Small intestine (tissue), 7 donors: ENCODE measurements around the gene MCF2. TPM values are rescaled to one million over a fixed set of nuclear protein-coding genes. Genes with fewer than 3 reads are reported as not detected.
A peak's percentile ranks its signal among the peaks of the same experiment; 100 is the strongest.

Experiments used
- DNase-seq, 2 donors: peaks; one replicate each; pipeline versions ENCODE4 v3.0.0 to v3.0.0-alpha.2; 2013
- FAIRE-seq: peaks from 2 replicates; lab custom pipeline; 2012; peaks lifted over from hg19 to GRCh38; lab: Jason Lieb, UNC
- H3K27ac ChIP-seq, 3 donors: one replicate each; pipeline ENCODE4 v1.5.1; 2013; ENCODE audit warnings: low read length in 2 of 3, mild to moderate bottlenecking in 2 of 3, control low read depth in 1 of 3, inconsistent platforms in 1 of 3, low read depth in 1 of 3, moderate library complexity in 1 of 3
- H3K27me3 ChIP-seq, 3 donors: one replicate each; pipeline ENCODE4 v1.6.1; 2013; ENCODE audit warnings: low read length in 3 of 3, inconsistent platforms in 1 of 3; ENCODE audit not compliant: control insufficient read depth in 3 of 3, insufficient read depth in 3 of 3
- H3K36me3 ChIP-seq, 3 donors: one replicate each; pipeline ENCODE4 v1.6.1; 2013; ENCODE audit warnings: low read length in 3 of 3, inconsistent platforms in 1 of 3, low read depth in 1 of 3, mild to moderate bottlenecking in 1 of 3, moderate library complexity in 1 of 3; ENCODE audit not compliant: control insufficient read depth in 3 of 3, insufficient read depth in 2 of 3
- H3K4me1 ChIP-seq, 3 donors: one replicate each; pipeline ENCODE4 v1.6.1; 2013; ENCODE audit warnings: low read length in 2 of 3, inconsistent platforms in 1 of 3, low read depth in 1 of 3, mild to moderate bottlenecking in 1 of 3, moderate library complexity in 1 of 3; ENCODE audit not compliant: control insufficient read depth in 3 of 3, insufficient read depth in 2 of 3
- H3K4me3 ChIP-seq, 3 donors: one replicate each; pipeline ENCODE4 v1.5.1; 2013; ENCODE audit warnings: low read length in 3 of 3, control low read depth in 1 of 3, inconsistent platforms in 1 of 3, low read depth in 1 of 3, mild to moderate bottlenecking in 1 of 3, moderate library complexity in 1 of 3
- H3K9me3 ChIP-seq, 2 donors: one replicate each; pipeline ENCODE4 v1.6.1; 2013; ENCODE audit warnings: low read depth in 1 of 2, low read length in 1 of 2; ENCODE audit not compliant: control insufficient read depth in 2 of 2, insufficient read depth in 1 of 2
- WGBS, 3 donors: extraction: QIAGEN DNeasy Blood & Tissue Kit; methylation state at CpG; one replicate each; pipeline ENCODE4 v1.1.7; 2013; 5-methylcytosine and 5-hydroxymethylcytosine counted together
- polyA plus RNA-seq, 4 donors: library from polyadenylated mRNA; stranded (reverse) in 3 of 4; unstranded in 1 of 4; fragments of 200-250 nt in 3 of 4; fragments of 120-200 nt in 1 of 4; gene quantifications; one replicate each; pipeline versions ENCODE4 v1.2.1 to v1.2.3, GENCODE V29; 2013
- donor health status: healthy with polysubstance abuse.
- donor health status: control.
- donor health status: control.
- donor health status: Bipolar disorder and iron deficiency.
- donor health status: healthy.

MCF2 gene
- polyA plus RNA-seq, 4 donors, result 0.06 to 0.21 TPM; not detected in 2

DNA sequence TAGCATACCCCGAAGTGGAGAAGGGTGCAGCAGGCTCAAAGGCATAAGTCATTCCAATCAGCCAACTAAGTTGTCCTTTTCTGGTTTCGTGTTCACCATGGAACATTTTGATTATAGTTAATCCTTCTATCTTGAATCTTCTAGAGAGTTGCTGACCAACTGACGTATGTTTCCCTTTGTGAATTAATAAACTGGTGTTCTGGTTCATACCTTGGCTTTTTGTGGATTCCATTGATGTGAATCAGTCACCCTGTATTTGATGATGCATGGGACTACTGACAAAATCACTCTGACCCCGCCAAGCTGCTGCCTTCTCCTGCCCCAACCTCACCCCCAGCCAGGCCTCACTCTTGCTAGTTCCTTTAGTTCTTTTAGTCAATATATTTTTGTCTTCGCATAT lies 144.7 kb downstream of the MCF2 start:
- no peak for FAIRE-seq
- no peaks in the 10 kb centered on the region for H3K4me1 ChIP-seq
- H3K27me3 ChIP-seq, result no peaks in the 10 kb centered on the region
- no peak for DNase-seq
- H3K4me3 ChIP-seq, result no peak overlapping the region
- 70 to 84% (median 76%) methylated on average over 5 of the region's 5 CpGs for WGBS, 3 donors
- no peaks in the 10 kb centered on the region for H3K36me3 ChIP-seq
- no peaks in the 10 kb centered on the region for H3K9me3 ChIP-seq
- no peak overlapping the region for H3K27ac ChIP-seq

DNA sequence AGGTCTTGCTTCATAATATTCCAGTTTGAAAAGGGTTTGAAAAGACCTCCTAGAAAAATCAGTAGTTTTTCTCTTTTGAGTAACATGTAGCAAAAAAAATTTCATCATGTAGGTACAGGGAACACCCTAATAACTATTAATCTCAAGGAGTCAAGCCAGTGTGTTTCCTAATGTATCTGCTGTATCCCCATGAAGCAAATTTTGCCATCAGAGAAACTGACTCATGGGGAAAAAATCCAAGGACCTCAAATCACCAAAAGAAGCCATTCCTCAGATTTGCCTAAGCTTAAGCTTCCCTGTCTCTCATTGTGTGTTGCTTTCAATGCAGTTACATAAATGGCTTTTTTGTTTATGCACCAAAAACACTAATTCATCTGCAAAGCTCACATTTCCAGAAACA lies 147.7 kb downstream of the MCF2 start:
- Histone ChIP-seq H3K4me1 (no peaks in the 10 kb centered on the region), H3K27ac (no peak overlapping the region), H3K36me3 (no peaks in the 10 kb centered on the region), H3K27me3 (no peaks in the 10 kb centered on the region), H3K4me3 (no peak overlapping the region), H3K9me3 (no peaks in the 10 kb centered on the region)
- no peak for DNase-seq
- no peak for FAIRE-seq

GRCh38 chrX:139559383-139560042 lies 148.5 kb downstream of the MCF2 start:
- 29 to 36% (median 30%) methylated on average over 9 of the region's 9 CpGs for WGBS, 3 donors
- Histone ChIP-seq H3K27ac (no peak overlapping the region), H3K27me3 (no peaks in the 10 kb centered on the region), H3K4me1 (no peaks in the 10 kb centered on the region), H3K9me3 (no peaks in the 10 kb centered on the region), H3K4me3 (no peak overlapping the region), H3K36me3 (no peaks in the 10 kb centered on the region)
- DNase-seq, result peak; percentile 39 to 40
- FAIRE-seq, result no peak

GRCh38 chrX:139554991-139555675 lies 152.8 kb downstream of the MCF2 start:
- Histone ChIP-seq H3K4me3 (no peak overlapping the region), H3K27me3 (no peaks in the 10 kb centered on the region), H3K9me3 (no peaks in the 10 kb centered on the region), H3K36me3 (no peaks in the 10 kb centered on the region), H3K4me1 (no peaks in the 10 kb centered on the region), H3K27ac (no peak overlapping the region)
- WGBS, 3 donors, result 63 to 78% (median 64%) methylated on average over 24 to 26 of the region's 26 CpGs
- DNase-seq, result no peak
- FAIRE-seq, result no peak

- Histone ChIP-seq H3K27ac (no peak overlapping the region), H3K36me3 (no peaks in the 10 kb centered on the region), H3K4me1 (no peaks in the 10 kb centered on the region), H3K9me3 (no peaks in the 10 kb centered on the region), H3K4me3 (no peak overlapping the region), H3K27me3 (no peaks in the 10 kb centered on the region)
- FAIRE-seq (no peak), DNase-seq (no peak)
These were observed 153.6 kb downstream of the MCF2 start for GRCh38 chrX:139554376-139554775.

DNA sequence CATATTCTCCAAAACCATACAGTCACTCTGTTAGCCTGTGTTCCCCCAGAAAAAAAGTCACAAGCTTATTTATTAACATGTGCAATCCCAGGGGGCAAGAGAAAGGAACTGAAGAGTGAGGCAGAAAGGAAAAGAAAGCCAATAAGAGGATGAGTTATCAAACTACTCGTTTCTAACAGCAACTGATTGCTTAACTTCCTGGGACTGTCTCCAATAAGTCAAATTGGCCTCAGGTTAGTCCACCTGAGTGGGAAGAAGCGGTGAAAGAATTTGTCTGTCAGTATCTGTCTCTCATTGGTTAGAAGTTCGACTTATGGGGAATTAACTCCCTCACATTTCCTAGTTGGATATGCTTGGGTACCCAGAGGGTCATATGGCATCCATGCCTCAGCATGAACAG lies 163.4 kb downstream of the MCF2 start:
- Histone ChIP-seq H3K27ac (no peak overlapping the region), H3K4me1 (no peaks in the 10 kb centered on the region), H3K27me3 (no peaks in the 10 kb centered on the region), H3K36me3 (no peaks in the 10 kb centered on the region), H3K4me3 (no peak overlapping the region), H3K9me3 (no peaks in the 10 kb centered on the region)
- FAIRE-seq, result no peak
- WGBS, 3 donors, result 47 to 76% (median 51%) methylated on average over 3 of the region's 3 CpGs
- no peak for DNase-seq

DNA sequence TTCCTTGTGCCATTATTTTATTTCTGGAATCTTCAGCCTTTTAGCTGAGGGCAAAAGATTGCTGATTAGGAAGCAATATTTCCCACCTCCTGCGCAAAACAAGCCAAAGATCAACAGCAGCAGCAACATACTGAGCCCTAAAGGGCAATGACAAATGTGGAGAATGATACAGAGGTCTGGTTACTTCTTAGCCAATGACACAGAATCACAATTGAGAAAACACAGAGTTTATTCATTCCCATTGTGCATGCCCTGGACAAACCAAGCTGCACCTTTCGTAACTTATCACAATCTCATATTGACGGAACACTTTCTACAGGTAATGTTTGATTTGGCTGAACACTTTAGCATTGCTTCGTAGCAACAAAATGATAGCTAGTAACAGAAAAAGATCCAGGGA lies 164.0 kb downstream of the MCF2 start:
- Histone ChIP-seq H3K9me3 (no peaks in the 10 kb centered on the region), H3K36me3 (no peaks in the 10 kb centered on the region), H3K27me3 (no peaks in the 10 kb centered on the region), H3K4me3 (no peak overlapping the region), H3K4me1 (no peaks in the 10 kb centered on the region), H3K27ac (no peak overlapping the region)
- 35 to 73% (median 47%) methylated on average over 4 of the region's 4 CpGs for WGBS, 3 donors
- FAIRE-seq, result no peak
- DNase-seq, result no peak

DNA sequence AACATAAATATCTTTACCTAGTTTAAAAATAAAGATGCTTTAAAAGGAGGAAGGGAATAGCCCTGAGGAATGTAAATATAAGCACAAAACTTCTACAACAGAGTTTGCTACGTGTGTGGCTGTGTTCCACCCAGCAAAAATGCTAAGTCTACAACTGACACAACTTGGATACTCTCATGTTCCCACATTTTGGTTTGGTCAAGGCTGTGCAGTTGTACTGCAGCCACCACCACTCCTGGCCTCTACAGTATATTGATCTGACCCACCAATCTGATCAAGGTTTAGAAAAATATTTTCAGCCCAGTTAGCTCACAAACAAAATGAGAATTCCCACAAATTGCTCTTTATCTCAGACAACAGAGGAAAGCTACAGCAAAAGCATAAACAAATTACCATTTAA lies 165.3 kb downstream of the MCF2 start:
- Histone ChIP-seq H3K4me1 (no peaks in the 10 kb centered on the region), H3K36me3 (no peaks in the 10 kb centered on the region), H3K9me3 (no peaks in the 10 kb centered on the region), H3K27me3 (no peaks in the 10 kb centered on the region), H3K4me3 (no peak overlapping the region), H3K27ac (no peak overlapping the region)
- 13 to 61% (median 38%) methylated on average over 1 of the region's 1 CpG for WGBS, 3 donors
- FAIRE-seq (no peak), DNase-seq (no peak)
